ENCODE data around the gene EIF4G3. TPM values are rescaled to one million over a fixed set of nuclear protein-coding genes. Genes with fewer than 3 reads are reported as not detected.

Gene EIF4G3
- total and polyA plus RNA-seq, 3 experiments from 2014 or later: 13.0 to 51.3 (median 46.8) TPM

- CTCF ChIA-PET: interaction anchor here (1.0 to 3.2 kb wide), 2 partner anchors 15 to 213 kb away, joined by 3 to 12 read pairs; no protein-coding TSS in a partner anchor
- Mint-ChIP-seq H3K9me3 (no peaks in the 10 kb centered on the region), H3K4me3 (no peak overlapping the region), H3K4me1 (peaks cover 0 to 1% (median 0%) of the 10 kb centered on the region in 3 donors), H3K36me3 (peaks cover 2 to 12% (median 3%) of the 10 kb centered on the region in 3 donors), H3K27ac (peak overlapping the region in 1 of 8 donors; percentile 5), H3K27me3 (no peaks in the 10 kb centered on the region)
- POLR2A ChIA-PET: no interaction called here
- H3K27me3 ChIP-seq (ENCODE audit: insufficient read depth, low read length, poor library complexity, severe bottlenecking): no peaks in the 10 kb centered on the region
- DNase-seq: no peak
- no peaks in the 10 kb centered on the region for H3K9me3 ChIP-seq (ENCODE audit: low read length)
- H3K4me1 ChIP-seq (ENCODE audit: insufficient read depth, low read length): no peaks in the 10 kb centered on the region
- no peaks in the 10 kb centered on the region for H3K36me3 ChIP-seq (ENCODE audit: insufficient read depth, low read length)
- H3K4me3 ChIP-seq (ENCODE audit: low read length): no peak overlapping the region
- H3K27ac ChIP-seq (ENCODE audit: low read depth, low read length): no peak overlapping the region
Measured at GRCh38 chr1:20981915-20982314, 194.8 kb downstream of the EIF4G3 start.

GRCh38 chr1:20980051-20980450, 196.6 kb downstream of the EIF4G3 start:
- peaks cover 0 to 1% (median 0%) of the 10 kb centered on the region in 3 donors for H3K4me1 Mint-ChIP-seq
- Histone ChIP-seq H3K4me3 (ENCODE audit: low read length) (no peak overlapping the region), H3K27ac (ENCODE audit: low read depth, low read length) (no peak overlapping the region), H3K27me3 (ENCODE audit: insufficient read depth, low read length, poor library complexity, severe bottlenecking) (no peaks in the 10 kb centered on the region), H3K9me3 (ENCODE audit: low read length) (no peaks in the 10 kb centered on the region), H3K36me3 (ENCODE audit: insufficient read depth, low read length) (no peaks in the 10 kb centered on the region), H3K4me1 (ENCODE audit: insufficient read depth, low read length) (no peaks in the 10 kb centered on the region)
- no peak overlapping the region for H3K27ac Mint-ChIP-seq
- ChIA-PET POLR2A (interaction anchor here (0.6 kb wide), 1 partner anchor 17 kb away, joined by 10 read pairs; no protein-coding TSS in a partner anchor), CTCF (interaction anchor here (3.2 kb wide), 1 partner anchor 215 kb away, joined by 12 read pairs; no protein-coding TSS in a partner anchor)
- DNase-seq: no peak
- no peak overlapping the region for H3K4me3 Mint-ChIP-seq
- peaks cover 3 to 10% (median 3%) of the 10 kb centered on the region in 3 donors for H3K36me3 Mint-ChIP-seq
- no peaks in the 10 kb centered on the region for H3K27me3 Mint-ChIP-seq
- no peaks in the 10 kb centered on the region for H3K9me3 Mint-ChIP-seq

- Histone ChIP-seq H3K27ac (ENCODE audit: low read depth, low read length) (no peak overlapping the region), H3K27me3 (ENCODE audit: insufficient read depth, low read length, poor library complexity, severe bottlenecking) (no peaks in the 10 kb centered on the region), H3K4me3 (ENCODE audit: low read length) (no peak overlapping the region), H3K36me3 (ENCODE audit: insufficient read depth, low read length) (no peaks in the 10 kb centered on the region), H3K9me3 (ENCODE audit: low read length) (no peaks in the 10 kb centered on the region), H3K4me1 (ENCODE audit: insufficient read depth, low read length) (no peaks in the 10 kb centered on the region)
- Mint-ChIP-seq H3K4me3 (no peak overlapping the region), H3K27ac (no peak overlapping the region), H3K9me3 (no peaks in the 10 kb centered on the region), H3K36me3 (peaks cover 3 to 14% (median 6%) of the 10 kb centered on the region in 3 donors), H3K4me1 (peaks cover 0 to 1% (median 0%) of the 10 kb centered on the region in 3 donors), H3K27me3 (no peaks in the 10 kb centered on the region)
- ChIA-PET CTCF (no interaction called here), POLR2A (no interaction called here)
- no peak for DNase-seq
Measured at GRCh38 chr1:20978413-20978812, 198.3 kb downstream of the EIF4G3 start.

- ChIA-PET CTCF (no interaction called here), POLR2A (no interaction called here)
- no peak overlapping the region for H3K4me3 Mint-ChIP-seq
Measured at GRCh38 chr1:20975668-20976067, 201.0 kb downstream of the EIF4G3 start.

DNA sequence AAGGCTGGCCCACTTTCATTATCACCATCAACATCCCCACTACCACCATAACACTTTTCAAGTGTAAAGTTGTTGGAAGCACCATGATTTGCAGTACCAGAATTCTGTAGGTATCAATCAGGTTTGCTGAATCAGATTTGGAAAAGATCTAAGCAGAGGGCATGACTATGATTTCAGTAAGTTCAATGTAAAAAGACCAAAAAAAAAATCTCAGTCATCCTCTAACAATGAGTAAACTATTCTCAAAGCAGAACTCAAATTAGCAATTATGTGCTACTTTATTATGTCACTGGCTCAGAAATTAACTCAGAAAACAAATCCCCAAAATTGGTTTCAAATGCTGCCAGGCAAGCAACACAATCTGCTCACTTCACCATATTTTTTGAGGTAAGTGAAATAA, 201.7 kb downstream of the EIF4G3 start:
- no peak overlapping the region for H3K27ac Mint-ChIP-seq
- CTCF ChIA-PET: no interaction called here
- H3K4me1 Mint-ChIP-seq: no peaks in the 10 kb centered on the region
- POLR2A ChIA-PET: no interaction called here
- no peak overlapping the region for H3K27ac ChIP-seq (ENCODE audit: low read depth, low read length)
- no peak for DNase-seq
- H3K4me3 Mint-ChIP-seq: no peak overlapping the region
- H3K27me3 ChIP-seq (ENCODE audit: insufficient read depth, low read length, poor library complexity, severe bottlenecking): no peaks in the 10 kb centered on the region
- H3K27me3 Mint-ChIP-seq: no peaks in the 10 kb centered on the region
- H3K9me3 Mint-ChIP-seq: no peaks in the 10 kb centered on the region
- H3K9me3 ChIP-seq (ENCODE audit: low read length): no peaks in the 10 kb centered on the region
- H3K36me3 Mint-ChIP-seq: peaks cover 10 to 36% (median 12%) of the 10 kb centered on the region in 3 donors
- no peaks in the 10 kb centered on the region for H3K36me3 ChIP-seq (ENCODE audit: insufficient read depth, low read length)
- H3K4me1 ChIP-seq (ENCODE audit: insufficient read depth, low read length): no peaks in the 10 kb centered on the region
- no peak overlapping the region for H3K4me3 ChIP-seq (ENCODE audit: low read length)

More at GRCh38 chr1:20975668-20976067, 201.0 kb downstream of the EIF4G3 start:
- Histone ChIP-seq H3K4me3 (ENCODE audit: low read length) (no peak overlapping the region), H3K27ac (ENCODE audit: low read depth, low read length) (no peak overlapping the region), H3K9me3 (ENCODE audit: low read length) (no peaks in the 10 kb centered on the region), H3K4me1 (ENCODE audit: insufficient read depth, low read length) (no peaks in the 10 kb centered on the region), H3K27me3 (ENCODE audit: insufficient read depth, low read length, poor library complexity, severe bottlenecking) (no peaks in the 10 kb centered on the region), H3K36me3 (ENCODE audit: insufficient read depth, low read length) (no peaks in the 10 kb centered on the region)
- no peaks in the 10 kb centered on the region for H3K27me3 Mint-ChIP-seq
- H3K9me3 Mint-ChIP-seq: no peaks in the 10 kb centered on the region
- no peaks in the 10 kb centered on the region for H3K4me1 Mint-ChIP-seq
- H3K36me3 Mint-ChIP-seq: peaks cover 13 to 37% (median 15%) of the 10 kb centered on the region in 3 donors
- DNase-seq: no peak
- H3K27ac Mint-ChIP-seq: no peak overlapping the region

- no peak overlapping the region for H3K27ac Mint-ChIP-seq
- H3K27ac ChIP-seq (ENCODE audit: low read depth, low read length): no peak overlapping the region
- H3K4me1 ChIP-seq (ENCODE audit: insufficient read depth, low read length): no peaks in the 10 kb centered on the region
- no peak for DNase-seq
- ChIA-PET CTCF (no interaction called here), POLR2A (no interaction called here)
- H3K4me1 Mint-ChIP-seq: no peaks in the 10 kb centered on the region
- no peaks in the 10 kb centered on the region for H3K27me3 ChIP-seq (ENCODE audit: insufficient read depth, low read length, poor library complexity, severe bottlenecking)
- no peaks in the 10 kb centered on the region for H3K27me3 Mint-ChIP-seq
- H3K36me3 ChIP-seq (ENCODE audit: insufficient read depth, low read length): no peaks in the 10 kb centered on the region
- no peak overlapping the region for H3K4me3 ChIP-seq (ENCODE audit: low read length)
- no peaks in the 10 kb centered on the region for H3K9me3 ChIP-seq (ENCODE audit: low read length)
- no peaks in the 10 kb centered on the region for H3K9me3 Mint-ChIP-seq
- peaks cover 10 to 36% (median 12%) of the 10 kb centered on the region in 3 donors for H3K36me3 Mint-ChIP-seq
- no peak overlapping the region for H3K4me3 Mint-ChIP-seq
Measured at GRCh38 chr1:20974069-20974468, 202.6 kb downstream of the EIF4G3 start.

DNA sequence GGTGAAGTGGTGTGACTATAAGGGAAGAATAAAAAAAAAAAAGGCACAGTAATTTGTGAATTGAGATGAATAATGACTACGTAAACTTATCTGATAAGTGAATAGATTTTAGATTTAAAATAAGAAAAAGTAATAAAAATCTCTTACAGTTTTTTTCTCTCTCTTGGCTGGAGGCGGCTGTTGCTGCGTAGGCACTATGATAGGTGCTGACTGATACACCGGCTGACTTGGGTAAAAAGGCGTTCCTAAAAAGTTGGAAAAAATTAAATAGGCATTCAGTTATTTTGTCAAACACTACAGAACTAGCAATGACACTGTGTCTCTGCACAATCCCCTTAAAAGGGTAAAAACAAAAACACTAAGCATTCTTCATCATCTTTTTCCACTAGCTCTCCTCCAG, 203.8 kb downstream of the EIF4G3 start:
- H3K27me3 Mint-ChIP-seq: no peaks in the 10 kb centered on the region
- Histone ChIP-seq H3K27me3 (ENCODE audit: insufficient read depth, low read length, poor library complexity, severe bottlenecking) (no peaks in the 10 kb centered on the region), H3K27ac (ENCODE audit: low read depth, low read length) (no peak overlapping the region), H3K4me1 (ENCODE audit: insufficient read depth, low read length) (no peaks in the 10 kb centered on the region), H3K4me3 (ENCODE audit: low read length) (no peak overlapping the region), H3K9me3 (ENCODE audit: low read length) (no peaks in the 10 kb centered on the region), H3K36me3 (ENCODE audit: insufficient read depth, low read length) (no peaks in the 10 kb centered on the region)
- no peak overlapping the region for H3K27ac Mint-ChIP-seq
- ChIA-PET POLR2A (no interaction called here), CTCF (no interaction called here)
- no peaks in the 10 kb centered on the region for H3K4me1 Mint-ChIP-seq
- H3K9me3 Mint-ChIP-seq: no peaks in the 10 kb centered on the region
- H3K4me3 Mint-ChIP-seq: no peak overlapping the region
- DNase-seq: no peak
- peaks cover 10 to 39% (median 14%) of the 10 kb centered on the region in 3 donors for H3K36me3 Mint-ChIP-seq

GRCh38 chr1:20964540-20965484, 211.9 kb downstream of the EIF4G3 start:
- ChIA-PET POLR2A (no interaction called here), CTCF (no interaction called here)
- Histone ChIP-seq H3K9me3 (ENCODE audit: low read length) (no peaks in the 10 kb centered on the region), H3K27ac (ENCODE audit: low read depth, low read length) (no peak overlapping the region), H3K4me1 (ENCODE audit: insufficient read depth, low read length) (no peaks in the 10 kb centered on the region), H3K4me3 (ENCODE audit: low read length) (no peak overlapping the region), H3K36me3 (ENCODE audit: insufficient read depth, low read length) (no peaks in the 10 kb centered on the region), H3K27me3 (ENCODE audit: insufficient read depth, low read length, poor library complexity, severe bottlenecking) (no peaks in the 10 kb centered on the region)
- DNase-seq: no peak
- peak overlapping the region in 4 of 8 donors; percentile 31 to 67 (median 48) for H3K27ac Mint-ChIP-seq
- no peak overlapping the region for H3K4me3 Mint-ChIP-seq
- H3K27me3 Mint-ChIP-seq: peaks cover 0 to 1% of the 10 kb centered on the region in 2 donors
- H3K4me1 Mint-ChIP-seq: peaks cover 0 to 5% (median 0%) of the 10 kb centered on the region in 3 donors
- no peaks in the 10 kb centered on the region for H3K9me3 Mint-ChIP-seq
- peaks cover 0 to 29% (median 10%) of the 10 kb centered on the region in 3 donors for H3K36me3 Mint-ChIP-seq
